ENCODE measurements around the gene FANCC. TPM values are rescaled to one million over a fixed set of nuclear protein-coding genes. Genes with fewer than 3 reads are reported as not detected.

The FANCC gene
- total RNA-seq, 1 experiment from 2014 or later: 44.7 TPM

DNA sequence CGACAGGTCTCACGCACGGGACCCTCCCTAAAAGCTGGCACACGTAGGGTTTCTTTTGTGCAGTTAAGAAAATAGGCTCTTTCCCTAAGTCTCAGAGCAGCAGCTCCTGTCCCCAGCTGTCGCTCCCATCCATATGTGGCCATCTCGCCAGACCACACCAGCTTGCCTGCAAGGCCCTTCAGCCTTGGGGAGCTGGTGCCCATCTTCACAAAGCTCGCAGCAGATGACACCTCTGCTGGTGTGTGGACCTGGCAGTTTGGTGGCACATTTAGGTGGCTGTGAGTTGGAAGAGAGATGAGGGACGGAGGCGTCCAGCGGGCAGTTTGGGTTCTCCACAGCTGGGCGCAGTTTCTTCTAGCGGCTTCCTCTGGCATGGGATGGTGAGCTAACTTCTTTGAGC, 239.0 kb downstream of the FANCC start:
- Histone ChIP-seq H3K27ac (no peak overlapping the region), H3K9me3 (ENCODE audit: insufficient read depth, low read depth) (no peaks in the 10 kb centered on the region), H3K79me2 (ENCODE audit: low read depth) (peaks cover 74% of the 10 kb centered on the region), H3K9me2 (ENCODE audit: insufficient read depth) (no peaks in the 10 kb centered on the region), H3K4me1 (replicated peaks; ENCODE audit: insufficient read depth) (no peaks in the 10 kb centered on the region), H3K36me3 (ENCODE audit: low read depth) (peaks cover 29% of the 10 kb centered on the region), H2AFZ (no peak overlapping the region), H3K4me2 (no peak overlapping the region), H3K27me3 (ENCODE audit: insufficient read depth, low read depth) (no peaks in the 10 kb centered on the region), H3K4me3 (no peak overlapping the region), H4K20me1 (ENCODE audit: insufficient read depth) (peaks cover 86% of the 10 kb centered on the region), H3F3A (ENCODE audit: insufficient read depth, low read depth) (peaks cover 42% of the 10 kb centered on the region)
- CTCF ChIA-PET: no interaction called here
- no TSS peak for BruUV-seq (replicated peaks)
- intact Hi-C loops (cut with micrococcal nuclease; ENCODE audit: unreplicated experiment): no loop called here
- POLR2A ChIA-PET (ENCODE audit: unreplicated experiment): interaction anchor here (0.6 kb wide), 1 partner anchor 57 kb away, joined by 3 read pairs; no protein-coding TSS in a partner anchor
- TF ChIP-seq CTCF (conservative IDR thresholded peaks at IDR 0.05): no peak
- no peak for TF ChIP-seq EZH2 (IDR thresholded peaks at IDR 0.05; ENCODE audit: low read depth)
- DNase-seq: no peak

DNA sequence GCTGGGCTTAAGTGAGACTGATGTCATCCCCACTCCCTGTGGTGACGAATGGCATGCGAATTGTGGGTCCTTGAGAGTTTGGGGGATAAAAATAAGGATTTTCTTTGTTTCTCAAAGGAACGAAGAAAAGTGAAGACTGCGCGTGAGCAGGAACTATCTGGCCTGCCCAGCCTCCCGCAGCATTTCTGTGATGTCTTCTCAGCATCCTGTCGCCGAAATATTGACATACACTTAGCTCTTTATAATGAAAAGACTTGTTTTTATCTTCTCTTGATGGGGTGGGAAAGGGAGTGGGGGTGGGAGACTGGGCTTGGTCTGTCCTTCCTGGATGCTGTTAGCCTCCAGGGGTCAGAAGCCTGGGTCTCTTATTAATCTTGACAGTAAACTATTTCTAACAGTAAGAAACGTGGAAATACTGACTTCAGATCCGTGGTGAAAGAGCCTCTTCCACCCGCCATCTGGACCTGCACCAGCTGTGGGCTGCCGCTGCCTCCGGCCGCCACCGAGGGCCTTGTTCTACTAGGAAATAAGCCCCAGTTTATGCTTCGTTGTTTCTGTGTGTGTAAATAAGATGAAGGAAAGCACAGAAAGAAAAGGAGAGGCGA, 239.6 kb downstream of the FANCC start:
- no peaks in the 10 kb centered on the region for H3K4me1 ChIP-seq (replicated peaks; ENCODE audit: insufficient read depth)
- no peak overlapping the region for H2AFZ ChIP-seq
- H3K27ac ChIP-seq: no peak overlapping the region
- H3F3A ChIP-seq (ENCODE audit: insufficient read depth, low read depth): peaks cover 47% of the 10 kb centered on the region
- H3K27me3 ChIP-seq (ENCODE audit: insufficient read depth, low read depth): no peaks in the 10 kb centered on the region
- BruUV-seq (replicated peaks): no TSS peak
- H3K79me2 ChIP-seq (ENCODE audit: low read depth): peaks cover 80% of the 10 kb centered on the region
- no peak overlapping the region for H3K4me2 ChIP-seq
- ChIA-PET CTCF (no interaction called here), POLR2A (ENCODE audit: unreplicated experiment) (no interaction called here)
- H3K9me2 ChIP-seq (ENCODE audit: insufficient read depth): no peaks in the 10 kb centered on the region
- intact Hi-C loops (cut with micrococcal nuclease; ENCODE audit: unreplicated experiment): no loop called here
- H3K9me3 ChIP-seq (ENCODE audit: insufficient read depth, low read depth): no peaks in the 10 kb centered on the region
- DNase-seq: no peak
- no peak overlapping the region for H3K4me3 ChIP-seq
- no peak for TF ChIP-seq EZH2 (IDR thresholded peaks at IDR 0.05; ENCODE audit: low read depth)
- no peak for TF ChIP-seq CTCF (conservative IDR thresholded peaks at IDR 0.05)
- H4K20me1 ChIP-seq (ENCODE audit: insufficient read depth): peaks cover 92% of the 10 kb centered on the region
- peaks cover 31% of the 10 kb centered on the region for H3K36me3 ChIP-seq (ENCODE audit: low read depth)

GRCh38 chr9:95077053-95077765, 240.3 kb downstream of the FANCC start:
- no peaks in the 10 kb centered on the region for H3K27me3 ChIP-seq (ENCODE audit: insufficient read depth, low read depth)
- TF ChIP-seq CTCF (conservative IDR thresholded peaks at IDR 0.05) (no peak), EZH2 (IDR thresholded peaks at IDR 0.05; ENCODE audit: low read depth) (no peak)
- H4K20me1 ChIP-seq (ENCODE audit: insufficient read depth): peaks cover 93% of the 10 kb centered on the region
- no peak overlapping the region for H3K4me2 ChIP-seq
- no peak overlapping the region for H3K4me3 ChIP-seq
- no peaks in the 10 kb centered on the region for H3K4me1 ChIP-seq (replicated peaks; ENCODE audit: insufficient read depth)
- H2AFZ ChIP-seq: no peak overlapping the region
- no peaks in the 10 kb centered on the region for H3K9me2 ChIP-seq (ENCODE audit: insufficient read depth)
- H3K27ac ChIP-seq: no peak overlapping the region
- H3K79me2 ChIP-seq (ENCODE audit: low read depth): peaks cover 80% of the 10 kb centered on the region
- ChIA-PET CTCF (no interaction called here), POLR2A (ENCODE audit: unreplicated experiment) (no interaction called here)
- BruUV-seq (replicated peaks): no TSS peak
- no peak for DNase-seq
- H3F3A ChIP-seq (ENCODE audit: insufficient read depth, low read depth): peaks cover 44% of the 10 kb centered on the region
- intact Hi-C loops (cut with micrococcal nuclease; ENCODE audit: unreplicated experiment): no loop called here
- H3K9me3 ChIP-seq (ENCODE audit: insufficient read depth, low read depth): no peaks in the 10 kb centered on the region
- H3K36me3 ChIP-seq (ENCODE audit: low read depth): peaks cover 25% of the 10 kb centered on the region
